Measurements from ENCODE around the gene GPR21. TPM values are rescaled to one million over a fixed set of nuclear protein-coding genes. Genes with fewer than 3 reads are reported as not detected.
A peak's percentile ranks its signal among the peaks of the same experiment; 100 is the strongest.

GPR21 gene
- total RNA-seq, 1 experiment from 2014 or later, result 3.1 TPM

DNA sequence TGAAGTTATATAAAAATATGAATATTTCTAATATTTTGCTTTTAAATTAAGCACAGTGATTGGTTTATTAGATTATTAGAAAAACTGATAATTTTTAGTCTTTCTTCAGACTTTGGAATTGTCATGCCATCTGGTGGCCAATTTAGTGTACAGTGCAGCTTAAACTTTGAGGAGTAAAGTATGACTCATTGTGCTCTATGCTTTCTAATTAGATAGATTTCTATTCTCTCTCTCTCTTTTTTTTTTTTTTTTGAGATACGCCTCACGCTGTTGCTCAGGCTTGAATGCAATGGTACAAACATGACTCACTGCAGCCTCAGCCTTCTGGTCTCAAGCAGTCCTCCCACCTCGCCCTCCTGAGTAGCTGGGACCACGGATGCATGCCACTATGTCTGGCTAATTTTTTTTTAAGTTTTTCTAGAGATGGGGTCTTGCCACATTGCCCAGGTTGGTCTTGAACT is 42.1 kb upstream of the GPR21 start:
- H3K36me3 Mint-ChIP-seq (ENCODE audit: insufficient read depth, unreplicated experiment), result peaks cover 7% of the 10 kb centered on the region
- no peaks in the 10 kb centered on the region for H3K9me3 Mint-ChIP-seq (ENCODE audit: low read depth, unreplicated experiment)
- H3K27me3 Mint-ChIP-seq (ENCODE audit: unreplicated experiment), result no peaks in the 10 kb centered on the region
- intact Hi-C loops (cut with micrococcal nuclease; ENCODE audit: unreplicated experiment), result loop anchor here (1.0 to 5.0 kb wide), 2 partner anchors 60 to 79 kb away; partner anchors contain the start of genes ZBTB26 and ZBTB6
- no peak overlapping the region for H3K27ac Mint-ChIP-seq (ENCODE audit: unreplicated experiment)
- H3K4me3 Mint-ChIP-seq (ENCODE audit: low read depth, unreplicated experiment), result no peak overlapping the region
- TF ChIP-seq, protein P1, sequence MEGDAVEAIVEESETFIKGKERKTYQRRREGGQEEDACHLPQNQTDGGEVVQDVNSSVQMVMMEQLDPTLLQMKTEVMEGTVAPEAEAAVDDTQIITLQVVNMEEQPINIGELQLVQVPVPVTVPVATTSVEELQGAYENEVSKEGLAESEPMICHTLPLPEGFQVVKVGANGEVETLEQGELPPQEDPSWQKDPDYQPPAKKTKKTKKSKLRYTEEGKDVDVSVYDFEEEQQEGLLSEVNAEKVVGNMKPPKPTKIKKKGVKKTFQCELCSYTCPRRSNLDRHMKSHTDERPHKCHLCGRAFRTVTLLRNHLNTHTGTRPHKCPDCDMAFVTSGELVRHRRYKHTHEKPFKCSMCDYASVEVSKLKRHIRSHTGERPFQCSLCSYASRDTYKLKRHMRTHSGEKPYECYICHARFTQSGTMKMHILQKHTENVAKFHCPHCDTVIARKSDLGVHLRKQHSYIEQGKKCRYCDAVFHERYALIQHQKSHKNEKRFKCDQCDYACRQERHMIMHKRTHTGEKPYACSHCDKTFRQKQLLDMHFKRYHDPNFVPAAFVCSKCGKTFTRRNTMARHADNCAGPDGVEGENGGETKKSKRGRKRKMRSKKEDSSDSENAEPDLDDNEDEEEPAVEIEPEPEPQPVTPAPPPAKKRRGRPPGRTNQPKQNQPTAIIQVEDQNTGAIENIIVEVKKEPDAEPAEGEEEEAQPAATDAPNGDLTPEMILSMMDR (IDR thresholded peaks at IDR 0.05; ENCODE audit: unreplicated experiment), result peak; percentile 28
- BruUV-seq (replicated peaks), result no TSS peak
- H3K4me1 Mint-ChIP-seq (ENCODE audit: low read depth, unreplicated experiment), result no peaks in the 10 kb centered on the region
- CTCF ChIA-PET, result interaction anchor here (0.6 to 0.7 kb wide), 2 partner anchors 60 to 116 kb away, joined by 3 to 5 read pairs; partner anchors contain the start of gene ZBTB26
- peak; percentile 30 for DNase-seq

DNA sequence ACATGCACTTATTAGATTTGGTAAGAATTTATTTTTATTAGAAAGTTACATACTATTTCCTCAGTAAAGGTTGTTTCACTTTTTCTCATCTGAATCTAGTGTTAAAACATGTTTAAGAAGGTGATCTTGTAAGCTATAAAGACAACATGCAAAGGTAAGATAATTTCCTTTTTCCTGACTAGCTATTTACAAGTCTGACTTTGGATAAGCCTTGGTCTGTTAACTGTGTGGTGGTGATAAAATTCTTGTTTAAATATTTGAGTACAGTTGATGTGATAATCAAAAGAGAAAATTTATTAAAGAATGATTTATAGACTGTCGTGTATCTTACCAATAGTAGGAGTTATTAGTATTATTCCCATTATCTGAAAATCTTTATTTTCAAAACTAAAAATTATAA is 36.9 kb upstream of the GPR21 start:
- H3K9me3 Mint-ChIP-seq (ENCODE audit: low read depth, unreplicated experiment), result no peaks in the 10 kb centered on the region
- TF ChIP-seq, protein P1 (IDR thresholded peaks at IDR 0.05; ENCODE audit: unreplicated experiment), result no peak
- peaks cover 30% of the 10 kb centered on the region for H3K36me3 Mint-ChIP-seq (ENCODE audit: insufficient read depth, unreplicated experiment)
- no peak overlapping the region for H3K4me3 Mint-ChIP-seq (ENCODE audit: low read depth, unreplicated experiment)
- no peak overlapping the region for H3K27ac Mint-ChIP-seq (ENCODE audit: unreplicated experiment)
- H3K27me3 Mint-ChIP-seq (ENCODE audit: unreplicated experiment), result no peaks in the 10 kb centered on the region
- BruUV-seq (replicated peaks), result no TSS peak
- DNase-seq, result no peak
- CTCF ChIA-PET, result no interaction called here
- H3K4me1 Mint-ChIP-seq (ENCODE audit: low read depth, unreplicated experiment), result no peaks in the 10 kb centered on the region
- intact Hi-C loops (cut with micrococcal nuclease; ENCODE audit: unreplicated experiment), result no loop called here

DNA sequence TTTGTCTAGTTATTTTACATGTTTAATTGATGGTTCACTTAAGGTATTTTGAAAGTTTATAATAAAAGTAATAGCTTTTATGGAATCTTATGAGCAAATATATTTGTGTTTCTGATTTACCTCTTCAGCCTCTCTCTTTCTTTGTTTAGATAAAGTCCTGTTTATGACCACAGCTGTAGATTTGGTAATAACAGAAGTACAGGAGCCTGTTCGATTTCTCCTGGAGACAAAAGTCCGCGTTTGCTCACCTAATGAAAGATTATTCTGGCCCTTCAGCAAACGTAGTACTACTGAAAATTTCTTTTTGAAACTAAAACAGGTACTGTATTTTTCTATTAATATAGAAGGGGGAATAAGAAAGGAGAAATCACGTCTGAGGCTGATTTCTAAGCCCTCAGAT is 35.0 kb upstream of the GPR21 start:
- BruUV-seq (replicated peaks), result no TSS peak
- CTCF ChIA-PET, result no interaction called here
- intact Hi-C loops (cut with micrococcal nuclease; ENCODE audit: unreplicated experiment), result no loop called here
- Mint-ChIP-seq H3K9me3 (ENCODE audit: low read depth, unreplicated experiment) (no peaks in the 10 kb centered on the region), H3K36me3 (ENCODE audit: insufficient read depth, unreplicated experiment) (peaks cover 30% of the 10 kb centered on the region), H3K4me3 (ENCODE audit: low read depth, unreplicated experiment) (no peak overlapping the region), H3K27ac (ENCODE audit: unreplicated experiment) (no peak overlapping the region), H3K27me3 (ENCODE audit: unreplicated experiment) (no peaks in the 10 kb centered on the region), H3K4me1 (ENCODE audit: low read depth, unreplicated experiment) (no peaks in the 10 kb centered on the region)
- TF ChIP-seq, protein P1 (IDR thresholded peaks at IDR 0.05; ENCODE audit: unreplicated experiment), result no peak
- no peak for DNase-seq

DNA sequence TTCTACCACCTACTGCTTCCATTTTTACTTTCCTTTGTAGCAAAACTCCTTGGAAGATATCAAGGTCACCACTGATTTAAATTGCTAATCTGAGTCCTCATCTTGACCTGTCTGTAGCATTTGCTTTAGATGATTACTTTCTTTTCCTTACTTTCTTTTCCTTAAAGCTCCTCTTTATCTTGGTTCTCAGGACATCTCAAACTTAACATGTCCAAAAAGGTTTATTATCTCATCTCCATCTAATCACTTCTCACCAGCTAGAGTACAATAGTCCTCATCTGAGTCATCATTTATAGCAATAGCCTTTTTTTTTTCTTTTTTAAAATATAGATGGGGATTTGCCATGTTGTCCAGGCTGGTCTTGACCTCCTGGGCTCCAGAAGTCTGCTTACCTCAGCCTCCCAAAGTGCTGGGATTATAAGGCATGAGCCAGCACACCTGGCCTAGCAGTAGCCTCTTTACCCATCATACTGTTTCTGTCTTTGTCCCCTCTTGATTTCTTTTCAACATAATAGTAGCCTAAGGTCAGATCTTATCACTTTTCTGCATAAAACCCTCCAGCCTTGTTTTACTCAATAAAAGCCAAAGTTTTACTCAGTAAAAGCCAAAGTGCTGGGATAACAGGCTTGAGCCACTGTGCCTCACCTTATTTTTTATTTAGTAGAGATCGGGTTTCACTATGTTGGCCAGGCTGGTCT is 32.9 kb upstream of the GPR21 start:
- CTCF ChIA-PET, result no interaction called here
- H3K27me3 Mint-ChIP-seq (ENCODE audit: unreplicated experiment), result no peaks in the 10 kb centered on the region
- no TSS peak for BruUV-seq (replicated peaks)
- H3K4me1 Mint-ChIP-seq (ENCODE audit: low read depth, unreplicated experiment), result no peaks in the 10 kb centered on the region
- peaks cover 28% of the 10 kb centered on the region for H3K36me3 Mint-ChIP-seq (ENCODE audit: insufficient read depth, unreplicated experiment)
- H3K27ac Mint-ChIP-seq (ENCODE audit: unreplicated experiment), result no peak overlapping the region
- no peaks in the 10 kb centered on the region for H3K9me3 Mint-ChIP-seq (ENCODE audit: low read depth, unreplicated experiment)
- intact Hi-C loops (cut with micrococcal nuclease; ENCODE audit: unreplicated experiment), result no loop called here
- TF ChIP-seq, protein P1 (IDR thresholded peaks at IDR 0.05; ENCODE audit: unreplicated experiment), result no peak
- no peak for DNase-seq
- H3K4me3 Mint-ChIP-seq (ENCODE audit: low read depth, unreplicated experiment), result no peak overlapping the region

Measured in Calu3 (cell line).